ENCODE measurements around the gene CIDEC.

DNA sequence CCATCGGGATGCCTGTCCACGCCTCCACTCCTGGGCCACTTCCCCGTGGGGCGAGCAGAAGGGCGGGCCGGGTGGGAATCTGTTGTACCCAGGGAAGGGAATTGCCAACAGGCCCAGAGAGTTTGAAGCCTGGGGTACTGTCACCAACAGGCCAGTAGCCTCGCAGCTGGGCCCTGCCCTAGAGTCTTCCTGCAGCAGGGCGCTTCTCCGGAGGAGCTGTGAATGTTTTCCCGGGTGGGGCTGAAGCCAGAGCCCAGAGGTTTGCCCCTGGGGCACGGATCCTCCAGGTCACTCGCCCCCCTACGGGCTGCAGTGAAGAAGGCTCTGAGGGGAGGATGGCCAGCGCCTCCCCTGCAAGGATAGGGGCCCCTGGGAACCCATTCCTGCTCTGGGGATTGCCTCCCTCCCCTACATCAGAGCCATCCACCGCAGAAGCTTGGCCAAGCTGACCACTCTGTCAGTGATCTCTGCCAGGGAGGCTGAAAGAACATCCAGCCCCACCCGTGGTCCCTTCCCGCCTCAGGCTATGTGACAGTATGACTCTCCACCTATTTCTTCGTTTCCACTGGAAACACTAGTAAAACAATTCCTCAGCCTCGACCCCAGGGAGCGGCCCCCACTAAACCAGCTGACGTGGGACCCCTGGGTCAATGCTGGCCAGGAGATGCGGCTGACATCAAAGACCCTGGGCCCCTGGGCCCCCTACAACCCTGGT, 16.8 kb downstream of the CIDEC start:
- TF ChIP-seq, protein P1, sequence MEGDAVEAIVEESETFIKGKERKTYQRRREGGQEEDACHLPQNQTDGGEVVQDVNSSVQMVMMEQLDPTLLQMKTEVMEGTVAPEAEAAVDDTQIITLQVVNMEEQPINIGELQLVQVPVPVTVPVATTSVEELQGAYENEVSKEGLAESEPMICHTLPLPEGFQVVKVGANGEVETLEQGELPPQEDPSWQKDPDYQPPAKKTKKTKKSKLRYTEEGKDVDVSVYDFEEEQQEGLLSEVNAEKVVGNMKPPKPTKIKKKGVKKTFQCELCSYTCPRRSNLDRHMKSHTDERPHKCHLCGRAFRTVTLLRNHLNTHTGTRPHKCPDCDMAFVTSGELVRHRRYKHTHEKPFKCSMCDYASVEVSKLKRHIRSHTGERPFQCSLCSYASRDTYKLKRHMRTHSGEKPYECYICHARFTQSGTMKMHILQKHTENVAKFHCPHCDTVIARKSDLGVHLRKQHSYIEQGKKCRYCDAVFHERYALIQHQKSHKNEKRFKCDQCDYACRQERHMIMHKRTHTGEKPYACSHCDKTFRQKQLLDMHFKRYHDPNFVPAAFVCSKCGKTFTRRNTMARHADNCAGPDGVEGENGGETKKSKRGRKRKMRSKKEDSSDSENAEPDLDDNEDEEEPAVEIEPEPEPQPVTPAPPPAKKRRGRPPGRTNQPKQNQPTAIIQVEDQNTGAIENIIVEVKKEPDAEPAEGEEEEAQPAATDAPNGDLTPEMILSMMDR (IDR thresholded peaks at IDR 0.05; ENCODE audit: low read depth, low read length, poor library complexity, severe bottlenecking), result no peak
- TF ChIP-seq EZH2phosphoT487 (IDR thresholded peaks at IDR 0.05; ENCODE audit: borderline replicate concordance, low read length), result no peak

Measured in DOHH2 (cell line).